CD4-positive, alpha-beta T cell treated with Interleukin-15 for 1 hour (primary cell): ENCODE measurements around the gene INPP4B.
"Not testable (repeated sequence)": the region's sequence is repeated elsewhere in the genome, so short reads cannot be mapped to it uniquely, and the experiment has no call there.

Experiments used
- DNase-seq: peaks from one replicate; pipeline ENCODE4 v3.0.0-alpha.2; 2020

The INPP4B gene

DNA sequence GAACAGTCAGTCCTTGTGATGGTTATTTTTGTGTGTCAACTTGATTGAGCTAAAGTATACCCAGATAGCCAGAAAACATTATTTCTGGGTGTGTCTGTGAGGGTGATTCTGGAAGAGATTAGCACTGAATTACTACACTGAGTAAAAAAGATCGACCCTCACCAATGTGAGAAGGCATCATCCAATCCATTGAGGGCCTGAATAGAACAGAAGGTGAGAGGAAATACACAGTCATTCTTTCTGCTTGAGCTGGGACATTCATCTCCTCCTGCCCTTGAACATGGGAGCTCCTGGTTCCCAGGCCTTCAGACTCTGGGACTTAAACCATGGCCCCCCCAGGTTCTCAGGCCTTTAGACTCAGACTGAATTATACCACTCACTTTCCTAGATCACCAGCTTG is 22.3 kb downstream of the INPP4B start:
- DNase-seq, result no peak

DNA sequence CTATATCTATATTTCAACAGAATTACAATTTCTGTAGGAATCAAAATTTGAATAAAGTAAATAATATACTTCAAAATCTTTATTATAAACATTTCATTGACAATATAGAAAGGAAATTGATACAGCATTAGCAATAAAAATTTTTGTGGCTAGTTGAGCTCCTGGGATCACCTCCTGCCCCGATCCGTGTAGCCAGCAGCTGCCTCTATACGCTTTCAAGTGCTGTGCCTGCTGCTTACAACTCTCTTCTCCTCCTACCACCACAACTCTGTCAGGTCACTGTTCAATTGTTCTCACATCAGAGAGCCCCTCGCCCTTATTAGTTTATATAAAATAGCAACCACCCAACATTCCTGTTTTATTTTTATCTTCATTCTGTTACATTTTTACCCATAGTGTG is 27.6 kb downstream of the INPP4B start:
- DNase-seq, result no peak

DNA sequence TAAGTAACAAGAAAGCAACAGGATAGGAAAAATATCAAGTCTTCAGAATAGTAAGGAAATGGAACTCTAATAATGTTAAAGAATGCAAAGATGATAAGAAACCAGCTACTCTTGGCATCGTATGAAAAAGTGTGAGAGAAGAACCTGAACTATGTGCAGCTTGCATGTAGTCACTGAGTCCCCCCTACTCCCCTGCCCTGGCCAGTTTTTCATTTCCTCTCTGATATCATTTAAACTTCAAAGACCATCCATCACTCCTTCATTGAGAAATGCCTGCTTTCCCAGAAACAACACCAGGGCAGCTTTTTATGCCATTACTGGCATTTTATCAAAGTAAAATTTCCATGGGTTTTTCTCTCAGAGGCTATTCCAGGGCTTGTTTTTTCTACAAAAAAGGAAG is 28.1 kb downstream of the INPP4B start:
- no peak for DNase-seq

DNA sequence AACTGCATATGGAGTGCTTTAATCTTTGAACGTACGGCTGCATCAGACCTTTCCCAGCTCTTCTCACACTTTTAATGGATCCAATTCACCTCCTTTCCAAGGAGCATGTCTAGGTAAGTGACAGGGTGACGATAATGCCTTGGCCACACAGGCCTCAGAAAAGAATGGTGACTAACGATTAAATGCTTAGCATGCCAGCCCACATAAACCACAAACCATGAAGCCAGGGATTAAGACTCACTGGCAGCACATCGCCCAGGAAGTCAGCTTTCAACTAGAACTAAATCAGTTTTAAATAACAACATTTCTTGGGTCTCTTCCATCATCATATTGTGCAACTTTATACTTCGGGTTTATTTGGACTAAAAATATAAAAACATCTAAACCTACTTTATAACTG is 28.7 kb downstream of the INPP4B start:
- peak; percentile 18 for DNase-seq

DNA sequence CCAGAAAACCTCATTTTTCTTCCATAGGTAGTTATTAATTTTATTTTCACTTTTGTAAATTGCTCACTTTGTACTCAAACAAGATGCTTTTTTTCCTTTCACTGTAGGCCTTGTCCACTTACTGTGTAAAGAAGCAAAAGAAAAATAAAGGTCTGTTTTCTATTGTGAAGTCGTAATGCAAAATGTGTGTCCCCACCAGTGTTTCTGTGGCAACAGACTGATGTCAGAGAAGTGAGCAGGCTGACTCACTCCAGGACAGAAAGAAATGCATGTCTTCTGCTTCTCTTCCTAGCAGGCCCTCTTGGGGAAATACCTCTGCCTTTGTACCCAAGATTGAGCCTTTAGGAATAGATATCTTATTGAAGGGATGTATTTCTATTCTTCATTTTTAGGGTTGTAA is 30.3 kb downstream of the INPP4B start:
- DNase-seq, result no peak

DNA sequence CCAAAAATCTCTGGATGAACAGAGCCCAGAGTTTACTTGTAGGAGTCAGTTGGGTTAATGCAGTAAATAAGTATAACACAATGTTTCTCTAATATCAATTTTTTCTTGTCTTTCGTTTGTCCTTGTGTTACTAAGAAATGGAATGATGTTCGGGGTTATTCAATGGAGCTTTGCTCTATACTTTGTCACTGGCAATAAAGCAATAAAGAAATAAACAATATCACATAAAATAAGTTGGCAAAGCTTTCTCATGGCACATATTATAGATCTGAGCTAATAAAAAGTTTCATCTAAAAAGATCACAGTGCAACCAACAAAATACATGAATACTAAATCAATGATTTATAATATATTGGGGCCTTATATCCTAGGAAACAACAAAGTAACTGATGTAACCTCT is 32.7 kb downstream of the INPP4B start:
- no peak for DNase-seq

DNA sequence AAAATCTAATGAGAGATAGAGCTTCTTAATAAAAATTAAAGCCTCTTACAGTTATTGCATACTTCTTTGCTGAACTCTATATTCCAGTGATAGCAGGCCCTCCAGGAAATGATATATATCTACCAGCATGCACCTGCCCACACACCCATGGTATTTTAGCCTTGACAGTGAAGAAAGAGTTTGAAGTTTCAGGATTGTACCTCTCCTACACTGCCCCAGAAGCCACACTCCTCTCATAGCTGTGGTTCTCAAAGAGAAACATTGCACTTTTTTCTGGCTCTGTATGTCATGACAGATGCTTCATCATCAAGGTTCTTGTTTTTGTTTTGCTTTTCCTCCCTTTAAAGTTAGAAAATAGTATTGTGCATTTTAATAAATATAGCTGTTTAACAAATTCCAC is 34.0 kb downstream of the INPP4B start:
- no peak for DNase-seq

DNA sequence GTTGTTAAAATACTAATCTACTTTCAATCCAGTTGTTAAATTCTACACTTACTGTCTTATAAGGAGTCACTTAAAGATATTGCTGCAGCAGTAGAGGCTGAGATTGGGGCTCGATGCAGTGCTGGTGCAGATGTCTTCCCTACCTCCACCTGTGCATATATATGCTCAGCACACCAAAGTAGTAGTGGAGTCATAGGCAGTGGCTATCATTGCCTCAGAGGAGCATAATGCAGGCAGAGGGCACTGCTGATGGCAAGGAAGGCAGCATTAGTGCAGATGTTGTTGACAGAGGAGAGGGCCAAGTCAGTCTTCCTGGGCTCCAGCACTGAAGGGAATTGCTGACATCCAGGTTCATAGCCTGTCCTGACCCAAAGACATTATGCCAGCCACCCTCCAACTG is 35.1 kb downstream of the INPP4B start:
- no peak for DNase-seq

DNA sequence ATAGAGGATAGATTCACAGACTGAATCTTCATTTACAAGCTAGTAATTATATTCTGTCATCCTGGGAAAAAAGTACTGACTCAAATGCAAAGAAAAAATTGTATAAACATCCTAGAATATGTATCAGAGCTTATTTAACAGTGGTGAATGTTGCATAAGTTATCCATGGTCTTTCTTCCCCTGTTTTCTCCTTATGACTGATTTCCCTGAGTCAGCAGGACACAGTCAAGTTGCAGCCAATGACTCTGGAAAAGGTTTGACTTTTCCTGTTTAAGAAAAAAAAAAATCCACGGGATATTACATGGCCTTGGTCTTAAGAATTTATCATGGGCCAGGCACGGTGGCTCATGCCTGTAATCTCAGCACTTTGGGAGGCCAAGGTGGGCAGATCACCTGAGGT is 36.5 kb downstream of the INPP4B start:
- no peak for DNase-seq

DNA sequence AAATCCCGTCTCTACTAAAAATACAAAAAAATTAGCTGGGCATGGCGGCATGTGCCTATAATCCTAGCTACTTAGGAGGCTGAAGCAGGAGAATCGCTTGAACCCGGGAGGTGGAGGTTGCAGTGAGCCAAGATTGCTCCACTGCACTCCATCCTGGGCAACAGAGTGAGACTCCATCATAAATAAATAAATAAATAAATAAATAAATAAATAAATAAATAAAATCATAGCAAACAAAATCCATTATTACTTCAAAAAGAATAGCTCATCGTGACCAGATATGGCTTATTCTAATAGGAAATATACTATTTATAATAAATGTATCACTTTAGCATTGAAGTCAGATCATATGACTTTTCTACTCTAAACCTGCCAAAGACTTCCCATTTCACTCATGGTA is 42.2 kb downstream of the INPP4B start:
- DNase-seq, result not testable (repeated sequence)

DNA sequence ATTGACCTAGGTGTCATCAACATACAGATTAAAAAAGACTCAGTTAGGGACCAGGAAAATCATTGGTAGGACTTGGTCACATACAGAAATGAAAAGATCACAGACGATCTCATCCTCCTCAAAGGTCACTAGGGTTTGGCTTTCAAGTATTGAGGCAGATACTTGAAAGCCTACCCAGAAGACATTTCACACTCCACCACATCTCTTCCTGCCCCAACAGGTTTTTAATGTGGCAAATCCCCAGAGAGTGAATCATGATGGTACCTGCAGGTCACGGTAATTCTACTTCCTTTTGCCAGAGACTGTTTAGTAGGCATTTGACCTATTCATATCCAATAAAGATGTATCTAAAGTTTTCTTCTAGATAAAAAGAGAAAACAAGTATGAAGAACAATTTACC is 44.1 kb downstream of the INPP4B start:
- DNase-seq, result no peak

DNA sequence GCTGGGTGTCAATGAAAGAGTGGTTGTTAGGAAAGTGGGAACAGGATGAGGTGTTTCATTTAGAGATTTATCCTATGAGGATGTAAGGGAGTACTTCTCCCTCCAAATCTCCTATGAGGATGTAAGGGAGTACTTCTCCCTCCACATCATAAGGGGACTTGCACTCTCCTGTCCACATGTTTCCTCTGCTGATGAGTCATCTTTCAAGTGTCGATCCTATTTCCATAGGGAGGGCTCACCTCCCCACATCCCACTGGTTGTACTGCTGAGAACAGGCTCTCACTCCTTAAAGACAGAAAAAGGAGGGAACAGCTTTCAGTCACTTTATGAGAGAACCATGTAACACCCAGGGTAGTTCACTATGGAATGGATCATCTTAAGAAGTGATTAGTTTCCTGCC is 65.0 kb downstream of the INPP4B start:
- DNase-seq, result no peak

DNA sequence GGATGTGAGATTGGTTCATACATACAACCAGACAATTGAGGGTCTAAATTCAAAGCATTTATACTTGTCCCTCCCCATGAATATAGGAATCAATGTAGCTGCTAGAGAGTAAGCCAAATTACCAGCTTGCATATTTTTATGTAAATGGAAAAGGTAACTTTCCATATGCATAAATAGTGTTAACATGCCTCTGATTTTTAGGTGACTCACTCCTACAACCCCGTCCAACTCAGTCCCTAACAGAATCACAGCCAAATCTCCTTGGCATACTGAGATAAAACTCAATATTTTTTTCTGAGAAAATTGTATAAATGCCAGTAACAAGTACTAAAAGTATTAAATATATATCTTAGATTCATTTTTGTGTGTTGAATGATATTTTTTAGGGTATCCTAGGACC is 67.2 kb downstream of the INPP4B start:
- no peak for DNase-seq

DNA sequence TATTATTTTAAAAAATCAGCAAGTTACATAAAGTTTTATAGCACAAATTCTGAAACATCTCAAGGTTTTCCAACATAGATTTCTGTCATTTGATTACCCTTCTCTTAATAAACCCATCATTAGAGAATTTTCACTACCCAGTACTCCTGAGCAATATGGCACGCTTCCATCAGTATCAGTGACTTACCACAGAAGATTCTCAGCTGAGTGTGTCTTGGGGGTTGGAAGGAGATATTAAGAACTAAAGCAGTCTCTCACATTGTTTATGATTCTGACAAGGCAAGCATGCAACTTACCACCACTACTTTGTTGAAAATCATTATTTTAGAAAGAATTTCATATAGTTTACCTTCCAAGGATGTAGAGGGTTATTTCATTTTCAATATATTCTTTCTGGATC is 67.7 kb downstream of the INPP4B start:
- DNase-seq, result no peak

DNA sequence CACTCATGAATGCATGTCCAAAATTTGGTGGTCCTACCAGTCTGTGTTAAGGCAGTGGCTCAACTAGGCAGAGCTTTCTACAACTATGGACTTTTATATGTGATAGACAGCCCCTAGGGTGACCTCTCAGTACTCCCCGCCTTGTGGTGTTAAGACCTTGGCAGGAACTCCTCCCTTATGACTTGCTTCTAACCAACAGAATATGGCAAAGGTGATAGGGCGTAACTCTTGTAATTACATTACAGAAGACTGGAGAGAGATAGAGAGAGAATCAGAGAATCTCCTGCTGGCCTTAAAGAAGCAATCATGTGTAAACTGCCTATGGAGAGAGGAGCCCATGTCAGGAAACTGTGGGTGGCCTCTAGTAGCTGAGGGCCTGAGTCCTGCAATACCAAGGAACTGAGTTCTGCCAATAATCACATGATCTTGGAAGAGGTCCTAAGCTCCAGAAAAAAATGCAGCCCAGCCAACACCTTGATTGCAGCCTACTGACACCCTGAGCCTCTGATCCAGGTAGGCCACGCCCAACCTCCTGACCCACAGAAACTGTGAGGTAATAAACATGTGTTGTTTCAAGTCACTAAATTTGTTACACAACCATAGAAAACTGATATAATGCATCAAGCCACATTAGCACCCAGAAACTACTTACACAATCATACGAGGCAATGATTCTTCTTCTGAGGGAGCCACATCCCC is 68.9 kb downstream of the INPP4B start:
- no peak for DNase-seq

DNA sequence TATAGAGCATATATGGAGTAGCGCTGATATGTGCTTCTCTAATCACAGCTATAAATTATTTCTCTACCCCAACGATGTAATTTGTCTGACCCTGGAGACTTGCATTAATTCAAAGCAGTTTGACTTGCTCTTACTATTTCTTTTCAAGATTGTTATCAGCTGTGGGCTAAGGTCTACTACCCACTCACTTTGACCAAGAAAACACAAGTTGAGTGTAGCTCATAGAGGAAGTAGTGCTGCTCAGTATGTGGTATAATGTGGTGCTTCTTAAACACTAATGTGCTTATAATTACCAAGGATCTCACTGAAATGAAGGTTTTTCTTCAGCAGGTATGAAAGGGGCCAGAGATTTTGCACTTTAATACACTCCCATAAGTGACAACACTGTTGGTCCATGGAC is 70.1 kb downstream of the INPP4B start:
- no peak for DNase-seq

DNA sequence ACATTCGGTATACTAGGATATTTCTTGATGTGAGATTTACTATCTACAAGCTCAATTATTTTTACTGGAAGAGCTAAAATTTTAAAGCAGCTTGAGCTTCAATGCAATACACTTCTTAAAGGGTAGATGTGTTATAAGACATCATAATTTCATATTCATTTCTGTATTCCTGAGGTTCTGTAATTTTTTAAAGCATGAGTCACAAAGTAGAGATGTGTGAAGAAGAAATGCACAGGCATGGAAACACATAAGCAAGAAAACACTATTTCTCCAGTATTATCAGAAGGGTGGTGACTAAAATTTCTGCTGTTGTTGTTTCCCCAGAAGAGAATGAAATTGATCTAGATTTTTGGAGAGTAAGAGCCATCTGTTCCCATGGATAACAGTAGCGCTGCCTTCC is 72.6 kb downstream of the INPP4B start:
- no peak for DNase-seq

DNA sequence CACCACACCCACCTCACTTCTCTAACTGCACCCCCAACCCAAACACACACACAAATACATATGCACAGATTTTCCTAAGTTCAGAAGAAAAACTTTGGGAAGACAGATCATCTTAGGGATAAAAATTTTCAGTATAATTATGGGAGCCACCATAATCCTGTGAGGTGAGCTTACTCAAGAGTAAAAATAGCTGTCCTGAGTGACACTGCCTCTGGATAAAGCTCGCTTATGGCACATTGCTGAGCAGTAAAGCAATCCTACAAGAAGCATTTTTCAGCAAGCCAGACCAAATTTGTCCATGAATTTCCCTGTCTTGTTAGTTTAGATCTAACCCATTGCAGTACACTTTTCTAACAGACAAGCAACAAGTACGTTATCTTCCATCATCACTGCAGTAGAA is 83.8 kb downstream of the INPP4B start:
- DNase-seq, result no peak

DNA sequence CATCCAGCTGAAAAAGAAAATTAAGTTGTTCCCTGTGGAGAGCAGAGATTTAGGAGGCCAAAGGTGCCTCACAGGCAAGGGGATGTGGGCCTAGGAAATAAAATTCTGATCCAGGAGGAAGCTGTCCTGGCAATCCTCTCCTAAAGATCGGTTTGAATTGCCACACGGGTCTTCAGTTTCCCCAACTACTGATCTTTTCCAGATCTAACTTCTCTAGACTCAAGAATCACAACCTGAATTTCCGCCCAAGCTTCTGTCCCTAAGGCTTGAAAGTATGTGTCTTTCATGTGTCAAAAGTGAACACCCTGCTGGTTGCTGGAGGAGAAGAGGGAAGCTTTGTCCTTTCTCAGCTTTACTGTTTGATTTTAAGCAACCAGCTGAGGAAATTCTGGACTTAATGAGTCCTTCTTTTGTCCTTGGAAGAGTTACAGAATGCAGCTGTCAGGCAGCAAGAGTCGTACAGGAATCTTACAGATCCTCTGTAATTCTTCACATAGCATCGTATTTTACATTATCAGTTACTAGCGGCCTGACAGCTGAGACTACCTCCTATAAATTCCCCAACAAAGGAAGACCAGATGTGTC is 93.8 kb downstream of the INPP4B start:
- no peak for DNase-seq

DNA sequence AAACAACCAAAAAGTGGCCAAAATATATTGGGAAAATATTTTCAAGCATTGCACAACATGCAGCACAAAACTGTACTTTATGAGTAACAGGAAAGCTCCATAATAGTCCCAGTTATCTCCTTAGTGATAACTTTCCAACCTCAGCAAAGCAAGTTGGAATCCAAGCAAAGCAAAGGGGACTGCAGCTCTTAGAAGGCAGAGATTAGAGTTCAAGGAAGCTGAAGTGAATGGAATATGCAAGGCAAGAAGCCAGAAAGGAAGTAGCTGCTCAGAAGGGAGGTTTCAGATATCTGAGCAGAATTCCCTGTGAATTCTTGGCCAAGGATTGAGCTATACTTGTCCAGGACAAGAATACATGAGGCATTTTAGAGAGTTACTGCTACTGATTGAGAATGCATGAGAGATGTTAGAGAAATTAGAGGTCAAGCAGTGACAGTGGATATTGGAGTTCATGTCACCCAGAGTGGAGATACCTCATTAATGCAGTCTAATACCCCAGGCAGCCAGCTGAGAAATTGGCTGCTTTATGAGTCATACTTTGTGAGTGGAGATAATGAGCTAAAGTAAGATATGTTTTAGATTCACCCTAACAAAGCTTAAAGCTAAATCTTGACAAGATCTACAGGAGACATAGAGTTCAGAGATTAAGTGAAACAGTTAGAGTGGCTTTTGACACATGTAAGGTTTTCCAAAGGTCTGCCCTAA is 102.8 kb downstream of the INPP4B start:
- no peak for DNase-seq

DNA sequence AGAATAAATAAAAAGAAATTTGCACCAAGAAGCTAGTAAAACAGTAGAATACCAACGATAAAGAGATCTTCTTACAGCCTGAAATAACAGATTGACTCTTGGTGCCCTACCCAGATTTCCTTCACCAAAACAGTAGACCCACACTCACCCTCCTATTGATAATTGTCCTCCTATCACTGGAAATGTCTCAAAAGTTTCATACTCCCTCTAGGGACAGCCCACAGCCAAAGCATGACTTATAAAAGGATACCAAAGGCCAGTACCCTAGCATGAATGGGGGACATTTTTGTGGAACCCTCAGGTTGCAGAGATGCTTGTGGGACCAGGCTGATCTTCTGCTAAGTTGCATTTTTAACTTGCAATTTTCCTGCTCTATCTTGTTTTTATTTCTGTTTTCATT is 104.1 kb downstream of the INPP4B start:
- no peak for DNase-seq

DNA sequence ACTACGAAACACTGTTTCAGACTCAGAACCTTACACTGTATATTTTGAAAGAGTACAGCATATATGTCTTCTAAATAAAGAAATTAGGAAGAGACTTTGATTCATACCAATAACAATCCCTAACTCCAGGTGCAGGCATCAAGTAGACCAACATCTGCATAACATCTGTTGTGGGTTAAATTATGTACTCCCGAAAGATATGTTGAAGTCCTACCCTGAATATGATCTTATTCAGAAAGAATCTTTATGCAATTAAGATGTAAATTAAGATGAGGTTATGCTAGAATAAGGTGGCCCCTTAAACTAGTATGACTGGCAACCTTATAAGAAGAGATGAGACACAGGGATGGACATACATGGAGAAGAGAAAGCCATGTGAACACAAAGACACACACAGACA is 117.9 kb downstream of the INPP4B start:
- no peak for DNase-seq

DNA sequence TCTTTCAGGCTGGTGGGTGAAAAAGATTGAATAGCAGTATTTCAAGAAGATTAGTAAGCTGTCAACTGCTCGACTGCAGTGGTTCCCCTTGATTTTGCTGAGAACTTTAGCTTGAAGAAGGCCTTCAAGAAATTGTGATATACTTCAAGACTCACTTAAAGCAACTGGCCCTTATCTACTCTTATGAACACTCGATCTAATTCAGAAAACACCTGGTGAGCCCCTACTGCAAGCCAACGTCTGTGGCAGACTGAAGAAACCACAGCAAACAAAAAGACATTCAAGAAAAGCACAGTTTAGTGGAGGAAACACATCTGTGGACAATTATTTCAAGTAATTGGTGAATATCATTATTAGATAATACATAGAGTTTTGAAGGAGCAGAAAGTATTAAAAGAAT is 119.0 kb downstream of the INPP4B start:
- no peak for DNase-seq

DNA sequence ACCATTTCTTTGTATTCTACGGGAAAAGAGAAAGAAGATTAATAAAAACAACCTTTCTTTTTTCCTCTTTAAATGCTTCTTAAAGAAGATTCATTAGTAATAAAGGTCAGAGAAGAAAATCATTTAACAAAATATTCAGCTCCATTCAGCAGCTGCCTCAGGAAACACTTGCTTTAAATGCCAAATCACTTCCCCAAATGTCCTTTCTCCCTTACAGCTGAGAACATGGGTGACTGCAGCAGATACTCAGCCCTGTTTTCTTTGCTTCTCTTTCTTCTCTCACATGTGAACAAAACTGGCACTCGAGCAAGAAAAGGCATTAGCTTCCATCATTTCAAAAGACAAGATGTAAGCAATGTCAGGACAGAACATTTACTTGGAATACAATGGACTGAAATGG is 120.2 kb downstream of the INPP4B start:
- DNase-seq, result no peak

DNA sequence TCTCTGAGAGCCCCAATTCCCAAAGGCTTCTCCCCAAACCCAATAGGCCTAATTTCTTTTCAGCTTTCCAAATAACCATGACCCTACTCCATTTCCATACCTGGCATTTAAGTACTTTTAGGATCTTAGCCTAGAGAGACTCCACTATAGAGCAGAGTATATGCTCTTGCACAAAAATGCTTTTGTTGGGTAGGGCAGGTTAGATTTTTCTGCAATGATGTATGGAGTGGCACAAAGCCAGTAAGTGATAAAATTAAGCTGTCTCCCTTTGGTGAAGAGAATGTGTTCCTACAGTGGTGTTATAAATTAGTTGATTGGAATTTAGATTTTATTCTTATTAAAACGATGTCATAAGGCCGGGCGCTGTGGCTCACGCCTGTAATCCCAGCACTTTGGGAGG is 124.9 kb downstream of the INPP4B start:
- no peak for DNase-seq
